Endothelial cell (in vitro differentiated cells): Measurements from ENCODE around the gene RABGEF1. TPM values are rescaled to one million over a fixed set of nuclear protein-coding genes. Genes with fewer than 3 reads are reported as not detected.
A peak's percentile ranks its signal among the peaks of the same experiment; 100 is the strongest.
"Not testable (repeated sequence)": the region's sequence is repeated elsewhere in the genome, so short reads cannot be mapped to it uniquely, and the experiment has no call there.

Source experiments
- DNase-seq: peaks from one replicate; pipeline ENCODE4 v3.0.0; 2021; ENCODE audit warnings: low spot score
- H3K27ac Mint-ChIP-seq: one replicate; pipeline ENCODE4 v1.8.0; 2021; ENCODE audit warnings: mixed read lengths, inconsistent platforms; ENCODE audit not compliant: unreplicated experiment
- H3K27me3 Mint-ChIP-seq: one replicate; pipeline ENCODE4 v1.8.0; 2021; ENCODE audit warnings: mild to moderate bottlenecking, moderate library complexity, mixed read lengths, inconsistent platforms; ENCODE audit not compliant: unreplicated experiment
- H3K36me3 Mint-ChIP-seq: one replicate; pipeline ENCODE4 v1.8.0; 2021; ENCODE audit warnings: mild to moderate bottlenecking, low read depth, mixed read lengths, inconsistent platforms; ENCODE audit not compliant: unreplicated experiment
- H3K4me1 Mint-ChIP-seq: one replicate; pipeline ENCODE4 v1.8.0; 2021; ENCODE audit warnings: mild to moderate bottlenecking, mixed read lengths, inconsistent platforms; ENCODE audit not compliant: unreplicated experiment
- H3K4me3 Mint-ChIP-seq: one replicate; pipeline ENCODE4 v1.8.0; 2021; ENCODE audit warnings: mild to moderate bottlenecking, mixed read lengths, inconsistent platforms; ENCODE audit not compliant: unreplicated experiment
- H3K9me3 Mint-ChIP-seq: one replicate; pipeline ENCODE4 v1.8.0; 2021; ENCODE audit warnings: mixed read lengths, inconsistent platforms; ENCODE audit not compliant: unreplicated experiment
- CTCF ChIP-seq: fragments of 200-600 bp; sonication (generic); IDR thresholded peaks from one replicate; pipeline ENCODE4 v1.5.0; 2021; ENCODE audit warnings: antibody characterized with exemption; ENCODE audit not compliant: unreplicated experiment
- total RNA-seq: library from RNA; stranded (reverse); fragmentation: NEBNext Ultra II Directional; extraction: Animal tissue kit (Norgen Biotek cat#: 25700); gene quantifications from one replicate; pipeline ENCODE4 v1.2.1, GENCODE V29; 2021; ENCODE audit not compliant: unreplicated experiment

Gene RABGEF1
- total RNA-seq, 1 donor from 2014 or later: 19.2 TPM

GRCh38 chr7:66757939-66758338, 17.4 kb downstream of the RABGEF1 start:
- Mint-ChIP-seq H3K36me3 (peaks cover 3% of the 10 kb centered on the region), H3K27me3 (peaks cover 1% of the 10 kb centered on the region), H3K27ac (peak overlapping the region; percentile 96), H3K4me1 (peaks cover 18% of the 10 kb centered on the region), H3K4me3 (no peak overlapping the region), H3K9me3 (no peaks in the 10 kb centered on the region)
- TF ChIP-seq CTCF: no peak
- DNase-seq: no peak

- no peak for TF ChIP-seq CTCF
- DNase-seq: no peak
- Mint-ChIP-seq H3K27me3 (peaks cover 3% of the 10 kb centered on the region), H3K4me1 (peaks cover 18% of the 10 kb centered on the region), H3K36me3 (peaks cover 12% of the 10 kb centered on the region), H3K27ac (peak overlapping the region; percentile 96), H3K4me3 (peak overlapping the region; percentile 13), H3K9me3 (no peaks in the 10 kb centered on the region)
Observed at GRCh38 chr7:66758950-66759628, 18.6 kb downstream of the RABGEF1 start.

DNA sequence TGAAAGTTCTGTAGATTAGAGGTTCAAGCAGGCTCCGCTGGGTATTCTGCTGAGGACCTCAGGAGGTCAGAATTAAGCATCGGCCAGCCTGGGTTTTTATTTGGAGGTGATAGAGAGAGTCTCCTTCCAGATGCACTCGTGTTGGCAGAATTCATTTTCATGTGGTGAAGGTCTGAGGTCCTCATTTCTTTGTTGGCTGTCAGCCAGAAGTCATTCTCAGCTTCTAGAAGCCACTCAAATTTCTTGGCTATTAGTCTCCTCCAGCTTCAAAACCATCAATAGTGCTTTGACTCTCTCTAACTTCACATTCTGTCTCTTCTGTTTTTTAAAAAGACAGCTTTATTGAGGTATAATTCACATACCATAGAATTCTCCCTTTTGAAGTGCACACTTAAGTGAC, 22.6 kb downstream of the RABGEF1 start:
- Mint-ChIP-seq H3K4me1 (peaks cover 17% of the 10 kb centered on the region), H3K36me3 (peaks cover 15% of the 10 kb centered on the region)
- H3K27ac Mint-ChIP-seq, H3K27me3 Mint-ChIP-seq, H3K9me3 Mint-ChIP-seq, DNase-seq, H3K4me3 Mint-ChIP-seq: not testable (repeated sequence)

GRCh38 chr7:66763633-66764355, 23.3 kb downstream of the RABGEF1 start:
- H3K27me3 Mint-ChIP-seq, DNase-seq, H3K9me3 Mint-ChIP-seq, H3K4me3 Mint-ChIP-seq, H3K27ac Mint-ChIP-seq: not testable (repeated sequence)
- Mint-ChIP-seq H3K4me1 (peaks cover 12% of the 10 kb centered on the region), H3K36me3 (peaks cover 12% of the 10 kb centered on the region)

DNA sequence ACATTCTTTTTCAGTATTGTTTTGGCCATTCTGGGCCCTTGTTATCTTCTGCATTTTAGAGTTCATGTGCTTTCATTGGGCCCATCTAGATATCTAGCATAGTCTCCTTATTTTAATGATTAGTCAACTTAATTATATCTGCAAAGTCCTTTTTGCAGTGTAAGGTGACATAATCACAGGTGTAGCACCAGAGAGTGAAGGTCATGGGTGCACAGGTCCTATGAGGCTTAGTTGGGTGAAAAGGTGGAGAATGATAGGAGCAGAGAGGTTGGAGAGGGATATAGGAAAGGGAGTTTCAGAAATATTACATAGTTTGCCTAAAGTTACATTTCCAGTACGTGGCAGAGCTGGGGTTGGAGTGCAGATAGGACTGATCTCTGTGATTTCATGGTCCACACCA, 24.4 kb downstream of the RABGEF1 start:
- not testable (repeated sequence) for H3K4me3 Mint-ChIP-seq, DNase-seq, H3K27me3 Mint-ChIP-seq, H3K4me1 Mint-ChIP-seq, H3K9me3 Mint-ChIP-seq, H3K27ac Mint-ChIP-seq
- peaks cover 12% of the 10 kb centered on the region for H3K36me3 Mint-ChIP-seq

GRCh38 chr7:66765322-66766025, 24.9 kb downstream of the RABGEF1 start:
- peaks cover 12% of the 10 kb centered on the region for H3K36me3 Mint-ChIP-seq
- H3K4me3 Mint-ChIP-seq, H3K27ac Mint-ChIP-seq, H3K4me1 Mint-ChIP-seq, DNase-seq, H3K9me3 Mint-ChIP-seq, H3K27me3 Mint-ChIP-seq: not testable (repeated sequence)
